ENCODE data around the gene SPIRE1. TPM values are rescaled to one million over a fixed set of nuclear protein-coding genes. Genes with fewer than 3 reads are reported as not detected.

Gene SPIRE1
- total and polyA plus RNA-seq, 9 donors = 7.9 to 30.2 (median 20.4) TPM

- no peaks in the 10 kb centered on the region for H3K27me3 ChIP-seq
- 78 to 82% (median 79%) methylated on average over 10 of the region's 10 CpGs for WGBS, 3 donors
- no peaks in the 10 kb centered on the region for H3K4me1 ChIP-seq (ENCODE audit: insufficient read depth)
- no peak overlapping the region for H3K4me3 ChIP-seq
- no peaks in the 10 kb centered on the region for H3K36me3 ChIP-seq
- intact Hi-C loops (cut with DNase I) = no loop called here
- H3K9me3 ChIP-seq = no peaks in the 10 kb centered on the region
- no peak for TF ChIP-seq POLR2A (IDR thresholded peaks at IDR 0.05)
- no peak for TF ChIP-seq EP300 (IDR thresholded peaks at IDR 0.05)
- TF ChIP-seq CTCF (IDR thresholded peaks at IDR 0.05) = no peak
- no peak overlapping the region for H3K27ac ChIP-seq
- DNase-seq = no peak
Observed at GRCh38 chr18:12606592-12607315, 51.2 kb downstream of the SPIRE1 start.

- TF ChIP-seq EP300 (IDR thresholded peaks at IDR 0.05) (no peak), POLR2A (IDR thresholded peaks at IDR 0.05) (no peak), CTCF (IDR thresholded peaks at IDR 0.05) (no peak)
- no peak for DNase-seq
- H3K9me3 ChIP-seq = no peaks in the 10 kb centered on the region
- H3K36me3 ChIP-seq = no peaks in the 10 kb centered on the region
- WGBS, 3 donors = 71 to 74% (median 73%) methylated on average over 3 of the region's 3 CpGs
- no peak overlapping the region for H3K27ac ChIP-seq
- no peaks in the 10 kb centered on the region for H3K4me1 ChIP-seq (ENCODE audit: insufficient read depth)
- H3K4me3 ChIP-seq = no peak overlapping the region
- no peaks in the 10 kb centered on the region for H3K27me3 ChIP-seq
- intact Hi-C loops (cut with DNase I) = no loop called here
Observed at GRCh38 chr18:12604445-12605007, 53.4 kb downstream of the SPIRE1 start.

- TF ChIP-seq EP300 (IDR thresholded peaks at IDR 0.05) (no peak), POLR2A (IDR thresholded peaks at IDR 0.05) (no peak), CTCF (IDR thresholded peaks at IDR 0.05) (no peak)
- no peak overlapping the region for H3K4me3 ChIP-seq
- H3K4me1 ChIP-seq (ENCODE audit: insufficient read depth) = peaks cover 6% of the 10 kb centered on the region
- H3K36me3 ChIP-seq = no peaks in the 10 kb centered on the region
- 62 to 70% (median 69%) methylated on average over 3 of the region's 3 CpGs for WGBS, 3 donors
- intact Hi-C loops (cut with DNase I) = no loop called here
- no peaks in the 10 kb centered on the region for H3K9me3 ChIP-seq
- no peak for DNase-seq
- H3K27ac ChIP-seq = no peak overlapping the region
- no peaks in the 10 kb centered on the region for H3K27me3 ChIP-seq
Observed at GRCh38 chr18:12599966-12600365, 57.9 kb downstream of the SPIRE1 start.

- Histone ChIP-seq H3K9me3 (no peaks in the 10 kb centered on the region), H3K4me3 (no peak overlapping the region), H3K4me1 (ENCODE audit: insufficient read depth) (peaks cover 6% of the 10 kb centered on the region), H3K27ac (no peak overlapping the region), H3K36me3 (no peaks in the 10 kb centered on the region), H3K27me3 (no peaks in the 10 kb centered on the region)
- intact Hi-C loops (cut with DNase I) = no loop called here
- TF ChIP-seq POLR2A (IDR thresholded peaks at IDR 0.05) = no peak
- no peak for TF ChIP-seq EP300 (IDR thresholded peaks at IDR 0.05)
- TF ChIP-seq CTCF (IDR thresholded peaks at IDR 0.05) = no peak
- no peak for DNase-seq
Observed at GRCh38 chr18:12599543-12599942, 58.4 kb downstream of the SPIRE1 start.

Data from ovary (tissue), 9 donors.